Suprapubic skin (tissue), 4 donors: ENCODE data around the gene ZSCAN30. TPM values are rescaled to one million over a fixed set of nuclear protein-coding genes. Genes with fewer than 3 reads are reported as not detected.

Experiments used
- DNase-seq, 2 donors: peaks; one replicate each; pipeline ENCODE4 v3.0.0-alpha.2; 2019; ENCODE audit warnings: low spot score in 2 of 2
- H3K27ac ChIP-seq: fragments of 200-600 bp; sonication (generic); one replicate; pipeline ENCODE4 v1.5.1; 2019
- H3K27me3 ChIP-seq: fragments of 200-600 bp; sonication (generic); one replicate; pipeline ENCODE4 v1.5.1; 2019
- H3K36me3 ChIP-seq: fragments of 200-600 bp; sonication (generic); one replicate; pipeline ENCODE4 v1.5.1; 2019
- H3K4me1 ChIP-seq: fragments of 200-600 bp; sonication (generic); one replicate; pipeline ENCODE4 v1.5.1; 2019
- H3K4me3 ChIP-seq: fragments of 200-600 bp; sonication (generic); one replicate; pipeline ENCODE4 v1.5.1; 2019; ENCODE audit warnings: mild to moderate bottlenecking
- H3K9me3 ChIP-seq: fragments of 200-600 bp; sonication (generic); one replicate; pipeline ENCODE4 v1.5.1; 2019
- EP300 ChIP-seq: sonication (generic); formaldehyde crosslinking; IDR thresholded peaks from one replicate; pipeline ENCODE4 v1.6.1; 2017; ENCODE audit warnings: antibody characterized with exemption
- POLR2A ChIP-seq, 2 donors: fragments of 450-650 bp; IDR thresholded peaks; one replicate each; pipeline ENCODE4 v1.6.1; 2017; ENCODE audit warnings: antibody characterized with exemption in 2 of 2, mild to moderate bottlenecking in 2 of 2, moderate library complexity in 2 of 2
- POLR2AphosphoS5 ChIP-seq, 3 donors: sonication (generic); formaldehyde crosslinking; IDR thresholded peaks; one replicate each; pipeline ENCODE4 v1.6.1; 2017; ENCODE audit warnings: antibody characterized with exemption in 3 of 3
- WGBS: methylation state at CpG from one replicate; pipeline ENCODE4 v1.1.5; 2018; 5-methylcytosine and 5-hydroxymethylcytosine counted together
- total RNA-seq, 4 donors: library from RNA; depleted of rRNA; stranded (reverse); fragments of >200 nt; gene quantifications; one replicate each; pipeline ENCODE4 v1.1.0, GENCODE V29; 2016
- TF ChIP-seq, protein P1 (sequence below), 2 donors: fragments of 200-600 bp in 1 of 2; fragments of 450-650 bp in 1 of 2; sonication (generic) in 1 of 2; IDR thresholded peaks; one replicate each; pipeline ENCODE4 v1.5.1; 2016 to 2019; ENCODE audit warnings: antibody characterized with exemption in 2 of 2, mild to moderate bottlenecking in 1 of 2, moderate library complexity in 1 of 2

The ZSCAN30 gene
- total RNA-seq, 4 donors from 2014 or later, result 9.6 to 25.2 (median 10.7) TPM

GRCh38 chr18:35278969-35279368 is 11.1 kb downstream of the ZSCAN30 start:
- Histone ChIP-seq H3K4me3 (no peak overlapping the region), H3K9me3 (no peaks in the 10 kb centered on the region), H3K27me3 (no peaks in the 10 kb centered on the region), H3K27ac (no peak overlapping the region), H3K4me1 (no peaks in the 10 kb centered on the region), H3K36me3 (peaks cover 8% of the 10 kb centered on the region)
- no peak for TF ChIP-seq POLR2A (IDR thresholded peaks at IDR 0.05)
- TF ChIP-seq POLR2AphosphoS5 (IDR thresholded peaks at IDR 0.05), result no peak
- TF ChIP-seq, protein P1, sequence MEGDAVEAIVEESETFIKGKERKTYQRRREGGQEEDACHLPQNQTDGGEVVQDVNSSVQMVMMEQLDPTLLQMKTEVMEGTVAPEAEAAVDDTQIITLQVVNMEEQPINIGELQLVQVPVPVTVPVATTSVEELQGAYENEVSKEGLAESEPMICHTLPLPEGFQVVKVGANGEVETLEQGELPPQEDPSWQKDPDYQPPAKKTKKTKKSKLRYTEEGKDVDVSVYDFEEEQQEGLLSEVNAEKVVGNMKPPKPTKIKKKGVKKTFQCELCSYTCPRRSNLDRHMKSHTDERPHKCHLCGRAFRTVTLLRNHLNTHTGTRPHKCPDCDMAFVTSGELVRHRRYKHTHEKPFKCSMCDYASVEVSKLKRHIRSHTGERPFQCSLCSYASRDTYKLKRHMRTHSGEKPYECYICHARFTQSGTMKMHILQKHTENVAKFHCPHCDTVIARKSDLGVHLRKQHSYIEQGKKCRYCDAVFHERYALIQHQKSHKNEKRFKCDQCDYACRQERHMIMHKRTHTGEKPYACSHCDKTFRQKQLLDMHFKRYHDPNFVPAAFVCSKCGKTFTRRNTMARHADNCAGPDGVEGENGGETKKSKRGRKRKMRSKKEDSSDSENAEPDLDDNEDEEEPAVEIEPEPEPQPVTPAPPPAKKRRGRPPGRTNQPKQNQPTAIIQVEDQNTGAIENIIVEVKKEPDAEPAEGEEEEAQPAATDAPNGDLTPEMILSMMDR (IDR thresholded peaks at IDR 0.05), result no peak
- no peak for TF ChIP-seq EP300
- no peak for DNase-seq

GRCh38 chr18:35278085-35278484 is 11.9 kb downstream of the ZSCAN30 start:
- H3K27ac ChIP-seq, result no peak overlapping the region

GRCh38 chr18:35277633-35278032 is 12.4 kb downstream of the ZSCAN30 start:
- no peaks in the 10 kb centered on the region for H3K9me3 ChIP-seq

More at GRCh38 chr18:35278085-35278484, 11.9 kb downstream of the ZSCAN30 start:
- Histone ChIP-seq H3K36me3 (no peaks in the 10 kb centered on the region), H3K9me3 (no peaks in the 10 kb centered on the region), H3K4me1 (no peaks in the 10 kb centered on the region), H3K4me3 (no peak overlapping the region), H3K27me3 (no peaks in the 10 kb centered on the region)
- WGBS, result 90% methylated on average over 1 of the region's 1 CpG
- TF ChIP-seq POLR2AphosphoS5 (IDR thresholded peaks at IDR 0.05) (no peak), POLR2A (IDR thresholded peaks at IDR 0.05) (no peak), EP300 (no peak)
- TF ChIP-seq, protein P1 (IDR thresholded peaks at IDR 0.05), result no peak
- no peak for DNase-seq

GRCh38 chr18:35276267-35276666 is 13.8 kb downstream of the ZSCAN30 start:
- WGBS, result 97% methylated on average over 3 of the region's 3 CpGs
- Histone ChIP-seq H3K9me3 (no peaks in the 10 kb centered on the region), H3K27ac (no peak overlapping the region), H3K4me3 (no peak overlapping the region), H3K36me3 (no peaks in the 10 kb centered on the region), H3K27me3 (no peaks in the 10 kb centered on the region), H3K4me1 (no peaks in the 10 kb centered on the region)
- TF ChIP-seq EP300 (no peak), POLR2AphosphoS5 (IDR thresholded peaks at IDR 0.05) (no peak), POLR2A (IDR thresholded peaks at IDR 0.05) (no peak)
- TF ChIP-seq, protein P1 (IDR thresholded peaks at IDR 0.05), result no peak
- no peak for DNase-seq

More at GRCh38 chr18:35277633-35278032, 12.4 kb downstream of the ZSCAN30 start:
- TF ChIP-seq POLR2AphosphoS5 (IDR thresholded peaks at IDR 0.05) (no peak), POLR2A (IDR thresholded peaks at IDR 0.05) (no peak), EP300 (no peak)
- TF ChIP-seq, protein P1 (IDR thresholded peaks at IDR 0.05), result no peak
- DNase-seq, result no peak
- Histone ChIP-seq H3K4me1 (no peaks in the 10 kb centered on the region), H3K4me3 (no peak overlapping the region), H3K36me3 (no peaks in the 10 kb centered on the region), H3K27ac (no peak overlapping the region), H3K27me3 (no peaks in the 10 kb centered on the region)

DNA sequence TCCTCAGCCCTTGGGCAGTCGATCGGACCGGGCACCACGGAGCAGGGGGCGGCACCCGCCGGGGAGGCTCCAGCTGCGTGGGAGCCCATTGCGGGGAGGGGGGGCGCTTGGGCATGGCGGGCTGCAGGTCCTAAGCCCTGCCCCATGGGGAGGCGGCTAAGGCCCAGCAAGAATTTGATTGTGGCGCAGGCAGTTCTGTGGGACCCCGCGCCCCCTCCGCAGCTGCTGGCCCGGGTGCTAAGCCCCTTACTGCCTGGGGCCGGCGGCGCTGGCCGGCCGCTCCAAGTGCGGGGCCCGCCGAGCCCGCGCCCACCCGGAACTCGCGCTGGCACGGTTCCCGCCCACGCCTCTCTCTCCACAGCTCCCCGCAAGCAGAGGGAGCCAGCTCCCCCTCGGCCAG is 18.4 kb downstream of the ZSCAN30 start:
- Histone ChIP-seq H3K36me3 (no peaks in the 10 kb centered on the region), H3K4me3 (no peak overlapping the region), H3K27ac (no peak overlapping the region), H3K27me3 (no peaks in the 10 kb centered on the region), H3K4me1 (peaks cover 10% of the 10 kb centered on the region), H3K9me3 (no peaks in the 10 kb centered on the region)
- no peak for DNase-seq
- TF ChIP-seq POLR2AphosphoS5 (IDR thresholded peaks at IDR 0.05), result no peak
- TF ChIP-seq, protein P1 (IDR thresholded peaks at IDR 0.05), result no peak
- 93% methylated on average over 2 of the region's 35 CpGs for WGBS
